HepG2 (cell line): ENCODE results near the gene MRPL28. TPM values are rescaled to one million over a fixed set of nuclear protein-coding genes. Genes with fewer than 3 reads are reported as not detected.
A peak's percentile ranks its signal among the peaks of the same experiment; 100 is the strongest.
"Not testable (repeated sequence)": the region's sequence is repeated elsewhere in the genome, so short reads cannot be mapped to it uniquely, and the experiment has no call there.

Experiments used
- ATAC-seq: fragments of 200-7000 bp; cut with Tn5 transposase; 3 replicates; pipeline ENCODE4 v1.9.1; 2020; ENCODE audit warnings: mild to moderate bottlenecking, moderate library complexity
- BruUV-seq: library from RNA; stranded (reverse); fragments of 400-500 nt; replicated peaks from 2 replicates; lab custom pipeline; 2021; lab: Mats Ljungman, UMichigan
- CTCF ChIA-PET: fragments of 300-600 bp; formaldehyde crosslinking; extraction: SDS; loops from one replicate; lab custom pipeline; 2021; ENCODE audit warnings: low total read pairs, inconsistent platforms, low intra/inter-chr PET ratio; lab: Yijun Ruan, JAX
- POLR2A ChIA-PET: fragments of 350-600 bp; sonication (Branson Sonifier 250); formaldehyde crosslinking; loops from one replicate; lab custom pipeline; 2020; ENCODE audit warnings: antibody characterized with exemption, inconsistent platforms; lab: Yijun Ruan, JAX
- DNase-seq: peaks from one replicate; pipeline ENCODE4 v3.0.0-alpha.2; 2015; ENCODE audit warnings: low spot score
- FAIRE-seq: peaks from 3 replicates; lab custom pipeline; 2011; peaks lifted over from hg19 to GRCh38; lab: Jason Lieb, UNC
- H2AFZ ChIP-seq: one replicate; pipeline ENCODE4 v1.6.1; 2011; ENCODE audit warnings: low read length, inconsistent platforms
- H3K27ac ChIP-seq: fragments of 300-600 bp; 3 replicates; pipeline ENCODE4 v1.8.0; 2011; ENCODE audit warnings: mixed run types, mild to moderate bottlenecking, mixed read lengths, low read length, inconsistent platforms; ENCODE audit not compliant: insufficient read depth; ENCODE audit errors: extremely low read length
- H3K27me3 ChIP-seq, 2 experiments: fragments of 200-600 bp in 1 of 2; 2 replicates in 1 of 2; 3 replicates in 1 of 2; pipeline versions ENCODE4 v1.6.0 to v1.8.0; 2011; ENCODE audit warnings: low read length in 2 of 2, mild to moderate bottlenecking in 2 of 2, moderate library complexity in 2 of 2, inconsistent platforms in 1 of 2; ENCODE audit not compliant: insufficient read depth in 2 of 2, control insufficient read depth in 1 of 2
- H3K36me3 ChIP-seq, 2 experiments: fragments of 200-600 bp in 1 of 2; replicated peaks in 1 of 2; 2 replicates in 1 of 2; 3 replicates in 1 of 2; pipeline versions ENCODE4 v1.5.1 to v1.8.0; 2011; ENCODE audit warnings: low read length in 2 of 2, inconsistent platforms in 1 of 2; ENCODE audit not compliant: insufficient read depth in 2 of 2, control insufficient read depth in 1 of 2
- H3K4me1 ChIP-seq: 2 replicates; pipeline ENCODE4 v1.5.1; 2012; ENCODE audit warnings: low read length, inconsistent platforms; ENCODE audit not compliant: insufficient read depth
- H3K4me2 ChIP-seq: 2 replicates; pipeline ENCODE4 v1.6.0; 2011; ENCODE audit warnings: low read depth, low read length, inconsistent platforms
- H3K4me3 ChIP-seq, 3 experiments: fragments of 200-600 bp in 1 of 3; sonication (generic), shearing (Covaris generic) in 1 of 3; replicated peaks in 1 of 3; 2 replicates each; pipeline ENCODE4 v1.5.1; 2011 to 2016; ENCODE audit warnings: low read length in 3 of 3, inconsistent platforms in 2 of 3, low read depth in 2 of 3, mild to moderate bottlenecking in 2 of 3, control low read depth in 1 of 3, mixed read lengths in 1 of 3; ENCODE audit not compliant: insufficient read depth in 1 of 3
- H3K79me2 ChIP-seq: one replicate; pipeline ENCODE4 v1.6.1; 2011; ENCODE audit warnings: low read length, inconsistent platforms; ENCODE audit not compliant: insufficient read depth
- H3K9ac ChIP-seq: 2 replicates; pipeline ENCODE4 v1.6.0; 2011; ENCODE audit warnings: mild to moderate bottlenecking, low read depth, low read length, inconsistent platforms; ENCODE audit not compliant: insufficient read depth
- H3K9me3 ChIP-seq: 2 replicates; pipeline ENCODE4 v1.5.1; 2012; ENCODE audit warnings: mild to moderate bottlenecking, low read length
- H4K20me1 ChIP-seq: 2 replicates; pipeline ENCODE4 v1.6.0; 2011; ENCODE audit warnings: inconsistent platforms, mild to moderate bottlenecking, low read length, moderate library complexity; ENCODE audit not compliant: insufficient read depth
- HNRNPL ChIP-seq: fragments of 200-400 bp; formaldehyde crosslinking; IDR thresholded peaks from 2 replicates; pipeline ENCODE4 v1.6.1; 2017; ENCODE audit warnings: mild to moderate bottlenecking, low read depth, low read length
- RFXAP ChIP-seq: sonication (generic); formaldehyde crosslinking; IDR thresholded peaks from 2 replicates; pipeline ENCODE4 v1.4.0; 2020; ENCODE audit warnings: missing genetic modification reagents, borderline replicate concordance
- ZBTB7B ChIP-seq: sonication (generic); formaldehyde crosslinking; IDR thresholded peaks from 2 replicates; pipeline ENCODE4 v1.4.0; 2020; ENCODE audit warnings: missing genetic modification reagents
- WGBS: methylation state at CpG from one replicate; pipeline ENCODE4 v1.1.6; 2017; ENCODE audit warnings: low lambda C conversion rate; 5-methylcytosine and 5-hydroxymethylcytosine counted together
- in situ Hi-C: cut with HindIII; loops from 2 replicates; pipeline ENCODE4 v1.10.0; 2017; ENCODE audit warnings: low pct_unique_long_range_greater_than_20kb; ENCODE audit not compliant: extremely low pct_ligation_motif_present
- intact Hi-C: fragments of 100-400 bp; cut with micrococcal nuclease; formaldehyde crosslinking; loops from one replicate; pipeline ENCODE4 v1.10.0; 2022; ENCODE audit not compliant: unreplicated experiment
- polyA plus RNA-seq, 8 experiments: library from polyadenylated mRNA; depleted of rRNA in 3 of 8; stranded (reverse) in 7 of 8; unstranded in 1 of 8; fragments of >200 nt; fragmentation: Illumina TruSeq in 4 of 8; extraction: Trizol in 4 of 8; gene quantifications; 2 replicates each; pipeline versions ENCODE4 v1.2.1 to v1.2.3, GENCODE V29; 2011 to 2016; ENCODE audit warnings: low read depth in 4 of 8, missing spikeins in 1 of 8, mixed read lengths in 1 of 8; ENCODE audit not compliant: insufficient read depth in 1 of 8
- total RNA-seq, 5 experiments: library from RNA; depleted of rRNA; stranded (reverse); fragments of >200 nt; fragmentation: Illumina TruSeq; extraction: Trizol; gene quantifications; 2 replicates each; pipeline ENCODE4 v1.2.3, GENCODE V29; 2016; ENCODE audit warnings: low read depth in 1 of 5
- TF ChIP-seq, protein P1 (sequence below): sonication (generic); formaldehyde crosslinking; IDR thresholded peaks from 2 replicates; pipeline ENCODE4 v1.8.0; 2022; ENCODE audit warnings: low read depth, missing genetic modification reagents

MRPL28 gene
- total and polyA plus RNA-seq, 2 of the 13 experiments (the other 11 are each of a cell fraction or from before 2014, with no cell fraction given), result 114 to 135 TPM

DNA sequence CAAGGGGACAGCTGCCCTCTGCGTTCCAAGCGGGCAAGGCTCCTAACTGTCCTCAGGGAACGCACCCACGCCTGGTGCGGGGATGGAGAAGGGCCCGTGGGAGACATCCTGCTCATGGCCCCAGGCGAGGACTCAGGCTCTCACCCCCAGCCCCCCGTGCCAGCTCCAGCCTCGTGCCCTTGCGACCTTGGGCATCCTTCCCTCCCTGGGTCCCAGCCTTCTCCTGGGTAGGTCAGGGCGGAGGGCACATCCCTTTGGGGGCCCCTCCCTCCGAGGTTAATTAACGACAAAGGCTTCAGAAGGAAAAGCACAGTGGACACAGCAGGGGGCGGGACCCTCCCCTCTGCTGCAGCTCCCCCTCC lies 8.5 kb upstream of the MRPL28 start:
- peaks cover 16% of the 10 kb centered on the region for H3K79me2 ChIP-seq
- DNase-seq (no peak), ATAC-seq (no peak), FAIRE-seq (no peak)
- in situ Hi-C loops, result no loop called here
- no peaks in the 10 kb centered on the region for H3K27me3 ChIP-seq
- no peaks in the 10 kb centered on the region for H4K20me1 ChIP-seq
- no peak overlapping the region for H2AFZ ChIP-seq
- peaks cover 16 to 22% of the 10 kb centered on the region in 2 experiments; a peak in 4 of 5 replicates for H3K36me3 ChIP-seq
- H3K9me3 ChIP-seq, result no peaks in the 10 kb centered on the region
- no TSS peak for BruUV-seq
- no peak overlapping the region for H3K27ac ChIP-seq
- TF ChIP-seq, protein P1, sequence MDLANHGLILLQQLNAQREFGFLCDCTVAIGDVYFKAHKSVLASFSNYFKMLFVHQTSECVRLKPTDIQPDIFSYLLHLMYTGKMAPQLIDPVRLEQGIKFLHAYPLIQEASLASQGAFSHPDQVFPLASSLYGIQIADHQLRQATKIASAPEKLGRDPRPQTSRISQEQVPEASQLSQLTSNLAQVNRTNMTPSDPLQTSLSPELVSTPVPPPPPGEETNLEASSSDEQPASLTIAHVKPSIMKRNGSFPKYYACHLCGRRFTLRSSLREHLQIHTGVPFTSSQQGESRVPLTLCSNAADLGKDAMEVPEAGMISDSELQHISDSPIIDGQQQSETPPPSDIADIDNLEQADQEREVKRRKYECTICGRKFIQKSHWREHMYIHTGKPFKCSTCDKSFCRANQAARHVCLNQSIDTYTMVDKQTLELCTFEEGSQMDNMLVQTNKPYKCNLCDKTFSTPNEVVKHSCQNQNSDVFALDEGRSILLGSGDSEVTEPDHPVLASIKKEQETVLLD (CRISPR knock-in tag), result no peak
- no peak for TF ChIP-seq RFXAP (CRISPR knock-in tag)
- TF ChIP-seq ZBTB7B (CRISPR knock-in tag), result no peak
- WGBS, result 65% methylated on average over 7 of the region's 14 CpGs
- 0 out of 2 replicates have a peak overlapping the region, but pooled peaks have one; percentile 4 for H3K9ac ChIP-seq
- peaks cover 32% of the 10 kb centered on the region for H3K4me1 ChIP-seq
- CTCF ChIA-PET, result no interaction called here
- peak overlapping the region; percentile 10; the same call in 1 of the 2 replicates for H3K4me2 ChIP-seq
- intact Hi-C loops, result no loop called here
- POLR2A ChIA-PET, result interaction anchor here (1.0 to 5.9 kb wide), 2 partner anchors 8 to 148 kb away, joined by 3 to 27 read pairs; partner anchors contain the start of gene MRPL28
- H3K4me3 ChIP-seq, result no peak overlapping the region

DNA sequence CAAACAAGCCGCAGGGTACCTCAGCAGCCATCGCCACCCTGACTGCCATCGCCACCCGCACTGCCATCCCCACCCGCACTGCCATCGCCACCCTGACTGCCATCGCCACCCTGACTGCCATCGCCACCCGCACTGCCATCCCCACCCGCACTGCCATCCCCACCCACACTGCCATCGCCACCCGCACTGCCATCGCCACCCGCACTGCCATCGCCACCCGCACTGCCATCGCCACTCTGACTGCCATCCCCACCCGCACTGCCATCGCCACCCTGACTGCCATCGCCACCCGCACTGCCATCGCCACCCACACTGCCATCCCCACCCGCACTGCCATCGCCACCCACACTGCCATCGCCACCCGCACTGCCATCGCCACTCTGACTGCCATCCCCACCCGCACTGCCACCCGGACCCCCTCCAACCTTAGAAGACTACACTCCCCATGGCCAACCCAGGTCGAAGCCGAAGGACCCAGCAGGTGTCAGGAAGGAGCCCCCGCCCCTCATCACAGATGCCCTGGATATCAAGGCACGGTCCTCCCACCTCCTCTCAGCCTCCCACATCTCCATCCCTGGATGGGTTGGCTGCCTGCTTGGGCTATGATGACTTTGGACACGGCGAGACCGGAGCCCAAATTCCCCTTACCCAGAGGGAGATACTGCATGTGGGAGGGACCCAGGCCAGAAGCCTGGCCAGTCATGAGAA lies 7.9 kb upstream of the MRPL28 start:
- CTCF ChIA-PET, intact Hi-C loops, BruUV-seq, H3K9ac ChIP-seq, H2AFZ ChIP-seq, H3K4me3 ChIP-seq, H4K20me1 ChIP-seq, H3K27ac ChIP-seq, in situ Hi-C loops, FAIRE-seq, H3K9me3 ChIP-seq, ATAC-seq, DNase-seq, H3K27me3 ChIP-seq, H3K4me2 ChIP-seq: not testable (repeated sequence)
- Histone ChIP-seq H3K4me1 (peaks cover 27% of the 10 kb centered on the region), H3K79me2 (peaks cover 16% of the 10 kb centered on the region), H3K36me3 (peaks cover 16 to 22% of the 10 kb centered on the region in 2 experiments; a peak in 4 of 5 replicates)
- peak; percentile 78 for TF ChIP-seq HNRNPL
- 92% methylated on average over 35 of the region's 36 CpGs for WGBS
- POLR2A ChIA-PET, result interaction anchor here (5.9 kb wide), 1 partner anchor 8 kb away, joined by 27 read pairs; the partner anchor contains the start of gene MRPL28
